ENCODE results near the gene C1orf21.

Gene C1orf21

DNA sequence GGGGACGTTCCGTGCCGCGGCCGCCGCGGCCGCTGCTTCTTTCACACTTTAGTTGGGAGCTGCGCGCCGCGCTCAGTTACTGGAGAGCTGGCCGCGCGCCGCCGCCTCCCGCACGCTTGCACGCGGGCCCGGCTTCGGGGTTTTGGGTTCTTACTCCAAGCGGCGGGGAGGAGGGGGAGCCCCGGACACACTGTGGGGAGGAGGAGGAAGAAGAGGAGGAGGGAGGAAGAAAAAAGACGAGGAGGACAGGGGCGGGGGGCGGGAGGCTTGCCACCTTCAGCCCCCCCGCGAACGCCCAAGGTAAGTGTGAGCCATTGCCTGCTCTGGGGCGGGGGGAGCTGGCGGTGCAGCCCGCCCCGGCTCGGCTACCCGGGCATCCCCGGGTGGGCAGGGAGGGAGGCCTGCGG is 243 bp downstream of the C1orf21 start:
- no peak for DNase-seq (ENCODE audit: low read depth in 2 of 2)

DNA sequence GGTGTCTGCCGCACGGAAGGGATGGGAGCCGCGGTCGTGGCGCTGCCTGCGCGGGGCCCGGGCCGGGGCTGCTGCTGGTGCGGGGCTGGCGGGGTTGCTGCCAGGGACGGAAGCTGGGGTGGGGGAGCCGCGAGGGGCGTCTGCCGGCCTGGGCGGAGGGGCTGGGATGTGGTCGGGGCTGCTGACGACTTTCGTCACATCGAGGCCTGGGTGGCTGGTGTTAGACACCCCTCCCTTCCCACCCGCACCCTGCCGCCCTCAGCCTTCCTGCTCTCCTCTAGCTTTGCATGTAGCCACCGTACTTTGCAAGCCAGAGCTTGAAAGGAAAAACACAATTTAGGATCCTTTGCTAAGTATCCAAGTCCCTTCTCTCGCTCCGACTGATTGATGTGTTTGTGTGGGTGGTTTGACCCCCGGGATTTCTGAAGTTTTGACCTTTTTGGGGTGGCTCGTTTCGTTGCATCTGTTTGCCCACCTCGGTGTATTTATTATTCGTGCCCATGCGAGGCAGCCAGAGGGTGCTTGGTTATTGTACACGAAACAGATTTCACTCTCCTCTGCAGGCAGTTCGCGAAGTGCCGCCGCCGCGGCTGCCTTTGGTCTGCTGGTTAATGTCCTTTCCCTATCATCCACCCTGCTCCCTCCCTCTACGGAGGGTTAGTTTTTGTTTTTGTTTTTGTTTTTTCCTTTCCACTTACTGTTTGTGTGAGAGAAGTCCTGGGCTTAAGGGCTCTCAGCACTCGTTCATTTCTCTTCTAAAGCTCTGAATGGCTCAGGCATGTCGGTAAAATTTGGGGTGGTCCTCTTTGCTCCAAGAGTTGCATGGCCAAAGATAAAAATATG is 868 bp downstream of the C1orf21 start:
- no peak for DNase-seq (ENCODE audit: low read depth in 2 of 2)

DNA sequence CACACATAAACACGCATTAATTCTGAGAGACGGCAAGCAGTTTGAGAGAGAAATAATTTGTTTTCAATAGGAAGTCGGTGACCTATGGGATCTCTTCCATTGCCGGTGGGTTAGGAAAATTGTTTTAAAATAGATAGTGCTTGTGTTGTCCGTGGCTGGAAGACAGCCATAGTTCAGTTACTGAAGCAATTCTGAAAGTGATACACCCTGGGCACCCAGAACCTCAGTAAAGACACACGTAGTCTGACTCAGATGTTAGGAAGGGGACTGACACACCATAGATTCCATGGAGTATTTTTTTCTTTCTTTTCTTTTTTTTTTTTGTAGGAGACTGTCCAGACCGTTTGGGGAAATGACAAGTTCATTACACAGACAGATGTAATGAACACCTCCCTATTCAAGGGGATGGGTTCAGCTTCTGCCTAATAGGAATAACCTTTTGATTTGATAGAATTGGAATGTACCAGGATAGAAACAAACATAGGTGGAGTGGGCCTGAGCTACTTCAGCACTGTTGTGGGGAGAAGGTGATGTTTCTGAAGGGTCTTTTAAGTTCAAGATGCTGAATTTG is 1.6 kb downstream of the C1orf21 start:
- DNase-seq (ENCODE audit: low read depth in 2 of 2): no peak

DNA sequence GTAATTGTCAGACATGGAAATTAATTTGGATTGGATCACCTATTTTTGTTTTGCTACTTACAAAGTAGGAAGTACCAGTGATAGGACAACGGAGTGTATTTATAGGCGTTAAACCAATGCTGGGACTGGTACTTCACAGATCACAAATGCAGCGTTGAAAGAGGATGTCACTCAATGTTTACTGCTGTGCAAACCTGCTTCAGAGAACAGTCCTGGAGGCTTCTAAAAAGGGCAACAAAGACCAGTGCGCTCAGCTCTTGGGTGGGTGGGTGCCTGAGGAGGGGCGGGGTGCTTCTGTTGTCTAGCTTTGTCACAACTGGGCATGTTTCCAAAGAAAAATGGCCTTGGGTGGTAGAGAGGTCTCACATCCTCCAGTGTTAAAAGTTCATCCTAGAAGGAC is 2.1 kb downstream of the C1orf21 start:
- DNase-seq (ENCODE audit: low read depth in 2 of 2): no peak

DNA sequence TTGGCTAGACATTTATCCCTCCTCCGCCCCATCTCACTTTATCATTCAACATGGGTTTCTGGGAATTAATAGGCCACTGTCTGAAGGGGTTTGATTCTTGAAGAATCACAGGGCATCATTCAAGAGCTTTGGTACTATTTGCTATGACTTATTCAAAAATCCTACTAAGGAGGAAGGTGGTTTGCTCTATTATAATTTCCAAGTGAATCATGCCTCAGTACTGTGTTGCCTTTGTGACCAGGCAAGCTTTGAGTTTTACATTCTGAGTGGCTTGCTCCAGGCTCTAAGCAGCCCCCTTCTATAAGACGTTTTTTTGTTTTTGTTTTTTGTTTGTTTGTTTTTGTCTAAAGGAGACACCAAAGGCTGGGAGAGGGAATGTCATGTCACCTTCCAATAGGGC is 2.6 kb downstream of the C1orf21 start:
- DNase-seq (ENCODE audit: low read depth in 2 of 2): no peak

DNA sequence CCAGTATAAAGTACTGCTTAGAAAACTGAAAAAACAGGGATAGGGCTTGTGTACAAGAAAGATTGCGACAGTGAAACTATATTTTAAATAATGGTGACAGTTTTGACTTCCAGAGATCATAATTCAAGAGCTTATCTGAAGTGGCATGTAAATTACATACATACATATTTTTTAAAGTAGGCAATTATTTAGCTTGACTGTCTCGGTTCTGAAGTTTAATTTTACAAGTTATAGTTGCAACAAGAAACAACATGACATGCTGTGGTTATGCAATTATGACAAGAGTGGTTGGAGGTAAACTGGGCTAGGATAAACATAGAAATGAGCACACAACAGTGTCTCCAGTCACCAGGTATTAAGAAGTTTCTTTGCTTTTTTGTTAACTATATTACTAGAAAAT is 4.1 kb downstream of the C1orf21 start:
- no peak for DNase-seq (ENCODE audit: low read depth in 2 of 2)

DNA sequence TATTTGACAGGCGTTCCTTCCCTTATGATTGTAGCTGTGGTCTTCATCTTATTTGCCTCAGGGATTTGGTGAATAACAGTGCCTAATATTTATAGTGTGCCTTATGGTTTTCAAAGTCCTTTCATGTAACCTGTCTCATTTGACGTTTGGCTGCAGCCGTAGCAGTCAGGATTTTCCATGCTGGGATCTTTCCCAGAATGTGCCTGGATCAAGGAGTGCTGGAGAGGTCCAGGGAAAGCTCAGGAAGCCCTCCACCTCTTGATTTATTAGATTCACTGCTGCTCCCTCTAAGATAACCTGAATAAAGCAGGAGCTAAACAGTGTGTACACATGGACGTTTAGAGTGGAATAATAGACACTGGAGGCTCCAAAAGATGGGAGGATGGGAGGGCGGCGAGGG is 5.2 kb downstream of the C1orf21 start:
- no peak for DNase-seq (ENCODE audit: low read depth in 2 of 2)

DNA sequence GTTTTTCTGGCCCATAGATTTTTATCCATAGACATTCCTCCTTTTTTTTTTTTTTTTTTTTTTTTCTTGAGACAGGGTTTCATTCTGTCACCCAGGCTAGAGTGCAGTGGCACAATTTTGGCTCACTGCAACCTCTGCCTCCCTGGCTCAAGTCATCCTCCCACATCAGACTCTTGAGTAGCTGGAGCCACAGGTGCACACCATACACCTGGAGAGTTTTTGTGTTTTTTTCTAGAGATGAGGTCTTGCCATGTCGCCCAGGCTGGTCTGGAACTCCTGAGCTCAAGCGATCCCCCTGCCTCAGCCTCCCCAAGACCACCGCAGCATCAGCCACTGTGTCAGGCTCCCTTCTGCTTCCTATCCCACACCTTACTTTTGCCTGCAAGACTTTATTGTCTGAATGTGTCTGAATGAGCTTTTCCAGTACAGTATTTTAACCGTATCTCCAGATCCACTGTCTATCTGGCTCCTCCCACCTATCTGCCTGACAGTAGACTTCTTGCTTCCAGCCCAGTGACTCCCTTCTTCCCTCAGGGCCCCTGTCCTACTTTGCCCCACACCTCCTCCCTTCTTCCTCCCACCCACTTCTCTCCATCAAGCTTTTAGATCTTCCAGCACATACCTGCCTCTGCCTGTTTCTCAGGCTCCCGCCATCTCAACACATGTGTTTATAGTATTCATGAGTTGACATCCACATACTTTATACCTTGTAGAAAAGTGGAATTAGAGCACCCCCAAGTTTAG is 6.1 kb downstream of the C1orf21 start:
- no peak for DNase-seq (ENCODE audit: low read depth in 2 of 2)

DNA sequence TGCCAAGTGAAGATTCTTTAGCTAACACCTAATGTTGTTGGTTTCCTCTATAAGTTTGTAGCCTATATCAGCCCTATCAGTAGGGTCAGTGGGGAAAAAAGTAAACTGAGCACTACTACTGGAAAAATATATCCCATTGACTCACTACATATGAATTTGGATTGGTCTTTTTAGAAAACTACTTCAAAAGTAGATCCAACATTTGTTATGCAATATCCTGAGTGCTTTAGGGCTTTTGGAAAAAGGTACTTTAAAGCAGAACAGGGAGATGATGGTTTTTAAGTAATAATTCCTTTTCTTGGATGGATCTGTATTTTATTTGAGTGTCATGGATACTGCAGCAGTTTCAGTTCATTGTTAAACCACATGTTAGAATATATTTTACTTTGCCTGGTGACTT is 7.1 kb downstream of the C1orf21 start:
- DNase-seq (ENCODE audit: low read depth in 2 of 2): no peak

DNA sequence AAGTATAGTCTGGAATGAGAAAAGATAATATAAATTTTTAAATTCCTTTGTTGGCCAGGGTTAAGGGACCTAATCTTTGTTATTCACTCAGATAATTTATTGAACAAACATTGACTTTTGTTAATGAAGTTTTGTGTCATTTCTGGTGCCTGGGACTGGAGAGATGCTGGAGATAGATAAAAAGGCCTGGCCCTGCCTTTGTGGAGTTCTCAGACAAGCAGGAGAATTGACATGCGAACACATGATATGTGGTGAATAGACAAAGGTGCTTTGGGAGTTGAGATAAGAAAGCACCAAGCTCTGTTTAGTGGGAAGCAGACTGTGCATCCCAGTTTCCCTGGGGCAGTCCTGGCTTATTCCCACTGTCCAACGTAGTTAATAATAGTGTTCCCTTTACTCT is 8.5 kb downstream of the C1orf21 start:
- DNase-seq (ENCODE audit: low read depth in 2 of 2): no peak

DNA sequence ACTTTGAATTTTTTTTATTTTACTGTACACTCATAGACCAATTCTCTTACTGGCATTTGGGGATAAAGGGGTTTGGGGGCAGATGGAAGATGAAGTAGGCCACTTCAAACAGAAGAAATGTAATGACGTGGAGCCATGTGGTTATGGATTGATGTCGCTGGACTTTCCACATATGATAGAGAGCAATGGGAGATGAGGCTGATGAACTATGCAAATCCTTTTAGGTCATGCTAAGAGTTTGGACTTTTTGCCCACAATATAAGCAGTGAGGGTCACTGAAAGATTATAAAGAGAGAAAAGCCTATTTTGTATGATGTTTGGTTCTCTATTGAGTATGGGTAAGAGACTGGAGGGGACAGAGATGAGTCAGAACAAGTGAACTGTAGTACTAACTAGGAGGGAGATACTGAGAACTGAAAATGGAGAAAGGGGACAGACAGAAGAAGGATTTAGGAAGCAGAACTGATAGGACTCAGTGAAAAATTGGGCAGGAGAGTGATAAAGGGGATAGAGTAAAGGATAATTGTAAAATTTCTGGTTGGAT is 9.2 kb downstream of the C1orf21 start:
- no peak for DNase-seq (ENCODE audit: low read depth in 2 of 2)

DNA sequence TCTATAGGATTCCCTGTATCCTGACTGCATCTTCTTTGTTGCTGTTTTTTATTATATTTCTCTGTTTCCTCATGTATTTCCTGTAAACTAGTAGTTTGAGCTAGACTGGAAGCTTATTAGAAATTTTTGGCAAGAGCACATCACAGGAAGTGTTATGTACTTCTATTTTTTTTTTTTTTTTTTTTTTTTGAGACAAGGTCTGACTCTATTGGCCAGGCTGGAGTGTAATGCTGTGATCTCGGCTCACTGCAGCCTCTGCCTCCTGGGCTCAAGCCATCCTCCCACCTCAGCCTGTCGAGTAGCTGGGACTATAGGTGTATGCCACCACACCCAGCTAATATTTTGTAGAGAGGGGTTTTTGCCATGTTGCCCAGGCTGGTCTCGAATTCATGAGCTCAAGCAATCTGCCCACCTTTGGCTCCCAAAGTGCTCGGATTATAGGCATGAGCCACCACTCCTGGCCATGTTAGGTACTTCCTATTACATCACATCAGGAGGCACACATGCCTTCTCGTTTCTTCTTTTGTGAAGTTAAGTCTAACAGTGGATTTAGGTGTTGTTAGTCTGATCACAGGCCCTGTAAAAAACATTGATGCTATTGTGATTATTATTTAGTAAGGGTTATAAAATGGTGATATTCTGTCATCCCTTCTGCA is 12.5 kb downstream of the C1orf21 start:
- DNase-seq (ENCODE audit: low read depth in 2 of 2): no peak

DNA sequence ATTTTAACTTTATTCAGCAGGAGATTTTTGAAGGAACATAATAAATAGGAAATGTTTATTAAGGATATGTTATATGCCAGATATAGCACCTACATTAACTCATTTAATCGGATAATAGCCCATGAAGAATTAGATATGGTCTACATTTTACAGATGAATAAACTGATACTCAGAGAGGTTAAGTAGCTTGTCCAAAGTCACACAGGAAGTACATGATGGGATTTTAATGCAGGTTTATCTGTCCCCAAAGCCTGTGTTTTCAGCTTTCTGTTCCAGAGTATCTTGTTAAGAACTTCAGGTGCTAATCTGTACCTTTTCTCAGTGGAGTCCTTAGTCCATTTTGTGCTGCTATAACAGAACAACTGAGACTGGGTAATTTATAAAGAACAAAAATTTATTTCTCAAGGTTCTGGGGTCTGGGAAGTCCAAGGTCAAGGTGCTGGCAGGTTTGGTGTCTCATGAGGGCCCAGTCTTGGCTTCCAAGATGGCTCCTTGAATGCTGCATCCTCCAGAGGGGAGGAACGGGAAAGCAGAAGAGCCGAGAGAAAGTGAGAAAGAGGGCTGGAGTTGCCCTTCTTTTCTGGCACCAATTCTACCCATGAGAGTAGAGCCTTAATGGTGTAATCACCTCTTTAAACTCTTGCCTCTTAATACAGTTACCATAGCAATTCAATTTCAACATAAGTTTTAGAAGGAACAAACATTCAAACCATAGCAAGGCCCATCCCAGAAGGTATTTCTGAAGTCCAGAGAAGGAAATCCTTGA is 17.3 kb downstream of the C1orf21 start:
- no peak for DNase-seq (ENCODE audit: low read depth in 2 of 2)

DNA sequence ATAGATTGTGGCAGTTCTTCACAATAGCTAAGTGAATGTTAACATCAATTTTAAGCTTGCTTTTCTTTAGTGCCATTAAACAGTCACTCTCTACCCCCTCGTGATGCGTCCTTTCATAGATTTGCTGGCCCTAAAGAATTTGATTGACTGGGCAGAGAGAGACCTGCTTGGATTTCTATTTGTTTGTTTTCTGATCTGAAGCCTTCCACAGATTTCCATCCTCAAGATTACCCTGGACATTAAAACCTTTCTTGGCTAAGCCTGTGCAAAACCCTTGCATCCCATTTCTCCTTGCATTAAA is 17.8 kb downstream of the C1orf21 start:
- DNase-seq (ENCODE audit: low read depth in 2 of 2): no peak

DNA sequence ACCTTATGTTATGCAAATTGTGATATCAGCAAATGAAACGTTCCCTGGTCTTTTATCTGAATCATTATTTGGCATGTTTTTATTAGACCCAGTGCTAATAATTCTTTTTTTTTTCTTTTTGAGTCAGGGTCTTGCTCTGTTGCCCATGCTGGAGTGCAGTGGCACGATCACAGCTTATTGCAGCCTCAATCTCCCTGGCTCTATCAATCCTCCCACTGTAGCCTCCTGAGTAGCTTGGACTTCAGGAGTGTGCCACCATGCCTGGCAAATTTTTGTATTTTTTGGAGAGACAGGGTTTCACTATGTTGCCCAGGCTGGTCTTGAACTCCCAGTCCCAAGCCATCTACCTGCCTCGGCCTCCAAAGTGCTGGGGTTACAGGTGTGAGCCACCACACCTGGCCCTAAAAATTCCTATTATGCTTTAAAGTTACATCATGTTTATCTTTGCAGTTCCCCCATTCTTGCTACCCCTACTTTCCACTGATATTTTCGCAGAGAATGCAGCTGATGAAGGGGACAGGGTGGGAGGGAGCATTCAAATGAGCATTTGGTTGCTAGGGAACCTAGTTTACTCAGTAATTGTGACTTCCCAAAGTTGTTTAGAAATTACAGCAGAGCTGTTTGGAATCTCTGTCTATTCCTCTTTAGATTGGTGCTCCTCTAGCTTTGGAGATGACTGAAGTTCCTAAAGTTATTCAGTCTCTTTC is 18.4 kb downstream of the C1orf21 start:
- DNase-seq (ENCODE audit: low read depth in 2 of 2): no peak

DNA sequence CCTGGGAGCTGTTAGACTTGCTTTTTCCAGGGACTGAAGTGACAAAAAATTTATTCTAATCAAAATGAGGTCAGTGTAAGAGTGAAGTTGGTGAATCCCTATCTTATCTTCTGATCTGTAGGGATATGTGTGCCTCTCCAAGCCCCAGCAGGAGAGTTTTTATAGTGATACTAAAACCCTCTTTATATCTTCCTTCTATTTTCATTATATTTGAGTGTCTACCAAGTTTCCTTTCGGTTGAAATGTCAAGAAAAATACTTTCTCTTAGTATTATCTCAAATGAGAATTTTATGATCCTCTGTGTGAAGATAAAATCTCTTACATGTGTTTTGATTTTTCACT is 18.9 kb downstream of the C1orf21 start:
- no peak for DNase-seq (ENCODE audit: low read depth in 2 of 2)

DNA sequence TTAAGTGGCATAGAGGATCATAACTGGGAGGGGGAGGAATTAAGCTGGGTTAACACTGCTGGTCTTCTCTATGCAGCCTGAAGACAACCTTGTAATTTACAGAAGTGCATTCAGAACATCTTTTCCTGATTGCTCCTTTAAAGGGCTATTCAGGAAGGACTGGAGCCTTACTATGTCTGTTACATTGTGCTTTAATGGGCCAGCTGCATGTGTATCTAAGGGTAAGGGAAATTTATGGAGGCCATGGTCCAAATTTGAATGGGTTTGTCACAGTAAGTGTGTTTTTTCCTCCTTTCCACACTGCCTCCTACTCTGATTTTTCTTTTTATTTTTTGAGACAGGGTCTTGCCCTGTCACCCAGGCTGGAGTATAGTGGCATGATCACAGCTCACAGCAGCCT is 19.6 kb downstream of the C1orf21 start:
- no peak for DNase-seq (ENCODE audit: low read depth in 2 of 2)

DNA sequence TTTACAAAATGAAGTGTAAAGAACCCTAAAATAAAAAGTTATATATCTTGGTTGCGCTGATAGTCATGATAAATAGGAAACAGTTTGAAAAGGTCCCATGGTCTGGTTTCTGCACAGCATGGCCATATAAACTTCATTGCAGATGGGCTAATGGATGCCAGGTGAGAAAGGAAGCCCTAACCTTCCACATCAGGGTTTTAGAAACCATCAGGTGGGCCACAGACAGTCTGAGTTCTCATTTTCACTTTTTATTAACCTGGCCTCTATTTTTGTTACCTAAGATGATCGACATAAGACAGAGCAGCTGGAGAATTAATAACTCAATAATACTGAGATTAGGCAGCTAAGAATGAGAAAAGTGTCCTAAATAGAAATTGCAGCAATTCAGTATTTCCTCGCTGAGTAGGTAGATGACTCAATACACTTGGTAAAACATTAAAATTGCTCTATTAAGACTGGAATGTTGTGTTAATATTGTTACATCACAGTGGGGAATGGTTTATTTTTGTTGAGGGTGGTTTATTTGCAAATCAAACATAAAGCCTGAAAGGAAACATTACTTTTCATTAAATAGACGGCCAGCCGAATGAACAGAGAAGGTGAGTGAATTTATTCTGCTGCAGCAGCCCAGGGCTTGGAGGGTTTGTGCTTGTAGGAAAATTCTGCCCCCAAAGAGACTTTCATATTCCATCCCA is 21.1 kb downstream of the C1orf21 start:
- no peak for DNase-seq (ENCODE audit: low read depth in 2 of 2)

DNA sequence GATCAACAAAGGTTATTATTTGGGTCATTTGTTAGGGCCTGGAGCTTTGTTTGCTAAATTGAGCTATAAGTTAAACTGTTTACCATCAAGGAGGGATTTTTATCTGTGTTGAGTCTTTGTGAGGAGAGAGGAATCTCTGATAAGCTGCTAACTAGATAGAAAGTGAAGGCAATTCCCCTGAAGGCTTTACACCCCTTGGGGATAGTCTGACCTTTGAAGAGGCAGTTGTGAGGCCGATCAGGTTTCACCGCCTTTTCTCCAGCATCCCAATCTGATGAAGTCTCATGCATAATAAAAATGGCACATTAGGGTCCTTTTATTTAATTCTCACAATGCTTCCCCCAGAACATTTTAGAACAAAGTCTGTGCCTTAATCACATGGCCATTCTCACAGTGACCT is 21.8 kb downstream of the C1orf21 start:
- no peak for DNase-seq (ENCODE audit: low read depth in 2 of 2)

DNA sequence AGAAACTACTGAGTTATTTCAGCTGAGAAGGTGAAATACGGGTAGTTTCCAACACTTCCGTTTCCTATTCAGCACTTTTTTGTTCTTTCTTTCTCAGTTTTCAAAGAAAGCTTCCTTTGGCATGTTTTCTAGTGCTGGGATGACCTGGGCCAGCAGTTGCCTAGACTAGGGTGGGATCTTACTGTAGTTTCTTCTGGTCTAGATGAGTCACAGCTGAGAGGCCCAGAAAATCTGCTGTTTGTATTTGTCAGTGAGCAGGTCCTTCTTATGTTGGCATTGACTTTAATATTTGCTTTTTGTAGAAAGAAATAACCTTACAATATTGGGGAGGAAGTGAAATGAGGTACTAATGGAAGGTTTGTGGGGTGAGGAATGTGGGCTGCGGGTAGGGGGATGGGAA is 22.2 kb downstream of the C1orf21 start:
- no peak for DNase-seq (ENCODE audit: low read depth in 2 of 2)

DNA sequence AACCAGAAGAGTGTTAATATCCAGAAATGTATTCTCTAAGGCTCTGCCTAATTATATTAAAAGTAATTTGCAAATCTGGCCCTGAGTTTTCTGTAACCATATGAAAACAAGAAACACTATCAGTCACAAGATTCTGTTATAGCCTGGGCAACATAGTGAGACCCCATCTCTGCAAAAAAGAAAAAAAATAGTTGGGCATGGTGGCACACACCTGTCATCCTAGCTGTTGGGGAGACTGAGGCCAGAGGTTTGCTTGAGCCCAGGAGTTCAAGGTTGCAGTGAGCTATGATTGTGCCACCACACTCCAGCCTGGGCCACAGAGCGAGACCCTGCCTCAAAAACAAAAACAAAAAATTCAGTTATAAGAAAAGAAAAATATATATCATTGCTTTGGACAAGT is 25.6 kb downstream of the C1orf21 start:
- no peak for DNase-seq (ENCODE audit: low read depth in 2 of 2)

All from activated CD4-positive, alpha-beta T cell treated with anti-CD3 and anti-CD28 coated beads for 24 hours (primary cell).